Stomach (tissue), 4 donors: ENCODE measurements around the gene SPAG6.

Experiments
- CTCF ChIP-seq, 7 experiments: fragments of 450-650 bp in 4 of 7; fragments of 200-600 bp in 3 of 7; sonication (generic) in 3 of 7; IDR thresholded peaks; one replicate each; pipeline ENCODE4 v1.5.1; 2016 to 2019; ENCODE audit warnings: antibody characterized with exemption in 7 of 7, control low read depth in 2 of 7, mild to moderate bottlenecking in 1 of 7
- POLR2AphosphoS5 ChIP-seq, 3 donors: sonication (generic); formaldehyde crosslinking; IDR thresholded peaks; one replicate each; pipeline ENCODE4 v1.6.1; 2016; ENCODE audit warnings: antibody characterized with exemption in 3 of 3

- TF ChIP-seq CTCF (IDR thresholded peaks at IDR 0.05) (no peak), POLR2AphosphoS5 (IDR thresholded peaks at IDR 0.05) (no peak)
These were observed 23.1 kb downstream of the SPAG6 start for GRCh38 chr10:22368402-22368801.
